ENCODE data around the gene ADAMTS8. TPM values are rescaled to one million over a fixed set of nuclear protein-coding genes. Genes with fewer than 3 reads are reported as not detected.

Gene ADAMTS8
- total RNA-seq, 4 donors from 2014 or later: 0.85 to 1.7 TPM; not detected in 2

DNA sequence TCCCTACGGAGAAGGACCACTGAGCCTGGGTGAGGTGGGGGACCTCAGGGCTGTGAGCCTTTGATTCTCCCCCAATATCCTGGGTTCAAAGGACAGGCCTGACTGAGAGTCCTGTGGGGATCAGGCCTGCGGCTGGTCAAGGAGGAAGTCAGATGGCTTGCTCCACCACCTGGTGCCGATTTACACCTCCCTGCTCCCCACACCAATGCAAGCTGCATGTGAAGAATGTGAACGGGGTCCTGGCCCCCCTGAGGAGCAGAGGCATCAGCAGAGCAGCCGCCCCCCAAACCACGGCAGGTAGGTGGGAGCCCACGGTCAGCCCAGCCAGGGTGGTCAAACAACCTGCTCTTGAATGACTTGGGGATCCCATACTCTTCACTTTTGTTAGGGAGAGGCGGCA lies 6.7 kb downstream of the ADAMTS8 start:
- H3K36me3 ChIP-seq: no peaks in the 10 kb centered on the region
- TF ChIP-seq POLR2A (IDR thresholded peaks at IDR 0.05): no peak
- TF ChIP-seq, protein P1, sequence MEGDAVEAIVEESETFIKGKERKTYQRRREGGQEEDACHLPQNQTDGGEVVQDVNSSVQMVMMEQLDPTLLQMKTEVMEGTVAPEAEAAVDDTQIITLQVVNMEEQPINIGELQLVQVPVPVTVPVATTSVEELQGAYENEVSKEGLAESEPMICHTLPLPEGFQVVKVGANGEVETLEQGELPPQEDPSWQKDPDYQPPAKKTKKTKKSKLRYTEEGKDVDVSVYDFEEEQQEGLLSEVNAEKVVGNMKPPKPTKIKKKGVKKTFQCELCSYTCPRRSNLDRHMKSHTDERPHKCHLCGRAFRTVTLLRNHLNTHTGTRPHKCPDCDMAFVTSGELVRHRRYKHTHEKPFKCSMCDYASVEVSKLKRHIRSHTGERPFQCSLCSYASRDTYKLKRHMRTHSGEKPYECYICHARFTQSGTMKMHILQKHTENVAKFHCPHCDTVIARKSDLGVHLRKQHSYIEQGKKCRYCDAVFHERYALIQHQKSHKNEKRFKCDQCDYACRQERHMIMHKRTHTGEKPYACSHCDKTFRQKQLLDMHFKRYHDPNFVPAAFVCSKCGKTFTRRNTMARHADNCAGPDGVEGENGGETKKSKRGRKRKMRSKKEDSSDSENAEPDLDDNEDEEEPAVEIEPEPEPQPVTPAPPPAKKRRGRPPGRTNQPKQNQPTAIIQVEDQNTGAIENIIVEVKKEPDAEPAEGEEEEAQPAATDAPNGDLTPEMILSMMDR (IDR thresholded peaks at IDR 0.05): no peak
- H3K4me1 ChIP-seq: peaks cover 0 to 7% (median 0%) of the 10 kb centered on the region in 4 donors
- peaks cover 0 to 3% of the 10 kb centered on the region in 2 donors for H3K27me3 ChIP-seq
- no peak overlapping the region for H3K4me3 ChIP-seq
- H3K9me3 ChIP-seq: no peaks in the 10 kb centered on the region
- no peak for DNase-seq
- H3K27ac ChIP-seq: no peak overlapping the region

DNA sequence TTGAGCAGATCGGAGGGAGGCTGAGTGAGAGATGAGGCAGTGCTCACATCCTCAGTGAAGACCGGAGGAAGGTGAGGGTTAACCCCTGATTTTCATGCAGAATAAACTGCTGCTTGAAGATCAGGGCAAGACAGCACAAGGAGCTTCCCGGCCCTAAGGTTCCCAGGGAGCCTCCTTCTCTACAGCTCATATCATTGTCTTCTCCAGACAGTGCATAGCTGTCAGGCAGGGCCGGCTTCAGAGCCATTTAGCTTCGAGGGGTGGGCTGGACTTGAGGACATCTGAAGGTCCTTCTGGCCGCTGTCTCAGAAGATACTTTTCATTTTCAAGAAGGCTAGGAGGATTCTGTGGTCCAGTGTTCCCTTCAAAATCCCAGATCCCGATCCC lies 7.2 kb downstream of the ADAMTS8 start:
- DNase-seq: no peak
- Histone ChIP-seq H3K9me3 (no peaks in the 10 kb centered on the region), H3K27ac (no peak overlapping the region), H3K4me3 (no peak overlapping the region), H3K4me1 (peaks cover 0 to 7% (median 0%) of the 10 kb centered on the region in 4 donors), H3K36me3 (no peaks in the 10 kb centered on the region), H3K27me3 (no peaks in the 10 kb centered on the region)
- TF ChIP-seq, protein P1 (IDR thresholded peaks at IDR 0.05): no peak
- no peak for TF ChIP-seq POLR2A (IDR thresholded peaks at IDR 0.05)

DNA sequence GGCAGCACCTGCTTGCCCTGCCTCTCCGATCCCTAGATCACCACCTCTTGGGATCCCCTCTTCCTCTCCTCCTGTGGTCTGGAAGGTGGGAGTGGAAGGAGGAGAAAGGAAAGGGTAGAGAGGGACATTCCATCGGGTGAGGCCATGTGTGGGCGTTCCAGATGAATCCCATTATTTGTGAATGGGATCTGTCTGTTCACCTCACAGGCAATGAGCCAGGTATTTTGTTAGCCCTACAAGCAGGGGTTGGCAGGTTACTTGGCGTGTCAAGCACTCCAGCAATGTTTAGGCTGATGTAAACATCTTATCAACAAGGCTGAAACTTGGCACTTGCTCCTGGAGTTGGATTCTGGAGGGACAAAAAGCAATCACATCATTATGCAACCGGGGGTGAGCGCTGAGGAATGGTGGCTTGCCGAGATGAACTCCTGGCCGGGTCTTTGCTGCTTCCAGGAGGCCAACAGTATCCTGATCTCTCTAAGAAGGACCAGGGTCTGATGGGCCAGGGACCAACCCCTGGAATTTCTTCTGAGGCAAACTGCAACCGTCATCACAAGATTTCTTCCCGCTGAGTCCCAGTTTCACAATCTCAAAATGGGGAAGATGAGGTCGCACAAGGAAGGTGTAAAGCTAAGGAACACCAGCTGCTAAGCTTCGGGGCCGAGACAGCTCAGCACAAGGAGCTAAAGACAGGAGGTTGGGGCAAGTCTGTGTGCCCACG lies 7.8 kb downstream of the ADAMTS8 start:
- H3K4me1 ChIP-seq: peaks cover 0 to 7% (median 0%) of the 10 kb centered on the region in 4 donors
- no peak for DNase-seq
- no peaks in the 10 kb centered on the region for H3K36me3 ChIP-seq
- no peak overlapping the region for H3K27ac ChIP-seq
- no peaks in the 10 kb centered on the region for H3K9me3 ChIP-seq
- H3K4me3 ChIP-seq: no peak overlapping the region
- TF ChIP-seq POLR2A (IDR thresholded peaks at IDR 0.05): no peak
- TF ChIP-seq, protein P1 (IDR thresholded peaks at IDR 0.05): no peak
- no peaks in the 10 kb centered on the region for H3K27me3 ChIP-seq

DNA sequence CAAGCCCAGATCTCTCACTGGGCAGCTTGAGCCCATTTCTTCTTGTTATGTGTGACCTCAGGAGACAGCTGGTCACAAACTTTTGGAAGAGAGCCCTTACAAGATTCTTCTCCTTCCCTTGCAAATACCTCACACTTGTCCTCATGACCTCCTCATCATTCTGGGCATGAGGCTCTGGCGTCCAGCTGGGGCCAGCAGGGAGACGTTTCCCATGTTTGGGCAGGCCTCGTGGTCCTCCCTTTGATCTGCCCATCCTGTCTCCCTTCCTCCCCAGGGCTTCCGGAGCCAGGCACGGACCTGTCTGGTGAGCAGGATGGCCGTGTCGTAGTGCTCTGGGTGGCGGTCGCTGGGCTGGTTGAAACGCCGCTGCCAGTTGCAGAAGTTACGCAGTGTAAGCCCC lies 9.7 kb downstream of the ADAMTS8 start:
- Histone ChIP-seq H3K9me3 (no peaks in the 10 kb centered on the region), H3K27ac (no peak overlapping the region), H3K4me1 (peaks cover 0 to 7% (median 0%) of the 10 kb centered on the region in 4 donors), H3K36me3 (no peaks in the 10 kb centered on the region), H3K27me3 (no peaks in the 10 kb centered on the region), H3K4me3 (no peak overlapping the region)
- no peak for TF ChIP-seq POLR2A (IDR thresholded peaks at IDR 0.05)
- TF ChIP-seq, protein P1 (IDR thresholded peaks at IDR 0.05): no peak
- DNase-seq: no peak

DNA sequence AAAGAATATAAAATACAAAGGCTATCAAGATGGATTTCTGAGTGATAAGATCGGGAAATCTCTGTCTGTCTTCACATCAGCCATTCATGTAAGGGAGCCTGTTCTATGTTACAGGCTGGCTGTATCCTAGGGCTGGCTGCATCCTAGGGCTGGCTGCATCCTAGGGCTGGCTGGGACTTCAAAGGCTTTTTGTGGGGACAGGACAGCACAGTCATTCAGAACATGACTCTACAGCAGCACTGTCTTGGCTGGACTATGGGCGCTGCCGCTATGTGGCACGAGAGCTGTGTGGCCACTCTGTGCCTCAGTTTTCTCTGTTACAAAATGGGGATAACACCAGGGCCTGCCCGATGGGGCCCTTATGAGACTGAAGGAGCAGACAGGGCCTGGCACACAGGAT lies 10.2 kb downstream of the ADAMTS8 start:
- no peak for TF ChIP-seq POLR2A (IDR thresholded peaks at IDR 0.05)
- TF ChIP-seq, protein P1 (IDR thresholded peaks at IDR 0.05): no peak
- no peak for DNase-seq
- no peak overlapping the region for H3K27ac ChIP-seq
- no peak overlapping the region for H3K4me3 ChIP-seq
- no peaks in the 10 kb centered on the region for H3K27me3 ChIP-seq
- no peaks in the 10 kb centered on the region for H3K9me3 ChIP-seq
- H3K4me1 ChIP-seq: peaks cover 0 to 7% (median 0%) of the 10 kb centered on the region in 4 donors
- no peaks in the 10 kb centered on the region for H3K36me3 ChIP-seq
